NCI-H345 (cell line): Measurements from ENCODE around the gene SOX13.

Experiments used
- DNase-seq: peaks from one replicate; lab custom pipeline; 2025; lab: John Stamatoyannopoulos, UW

The SOX13 gene

GRCh38 chr1:204152310-204153044 lies 79.6 kb downstream of the SOX13 start:
- DNase-seq: no peak

GRCh38 chr1:204153667-204154066 lies 80.8 kb downstream of the SOX13 start:
- no peak for DNase-seq

- peak; percentile 50 for DNase-seq
Observed at GRCh38 chr1:204154568-204155255, 81.8 kb downstream of the SOX13 start.

GRCh38 chr1:204155881-204156280 lies 83.0 kb downstream of the SOX13 start:
- no peak for DNase-seq

- no peak for DNase-seq
Observed at GRCh38 chr1:204157962-204158361, 85.0 kb downstream of the SOX13 start.

- no peak for DNase-seq
Observed at GRCh38 chr1:204161609-204162493, 88.9 kb downstream of the SOX13 start.

- peak; percentile 79 for DNase-seq
Observed at GRCh38 chr1:204162494-204163074, 89.7 kb downstream of the SOX13 start.

GRCh38 chr1:204166219-204166618 lies 93.3 kb downstream of the SOX13 start, which contains the start of gene REN:
Gene REN, minus strand, starts transcription at chr1:204166337. Its CDS starts 44 bp downstream, at chr1:204166293.
- no peak for DNase-seq

GRCh38 chr1:204167730-204168129 lies 94.8 kb downstream of the SOX13 start:
- no peak for DNase-seq

- DNase-seq: no peak
Observed at GRCh38 chr1:204169858-204170257, 96.9 kb downstream of the SOX13 start.

- no peak for DNase-seq
Observed at GRCh38 chr1:204170494-204171155, 97.7 kb downstream of the SOX13 start.

GRCh38 chr1:204171751-204172178 lies 98.8 kb downstream of the SOX13 start:
- DNase-seq: no peak

- no peak for DNase-seq
Observed at GRCh38 chr1:204172404-204173029, 99.6 kb downstream of the SOX13 start.

GRCh38 chr1:204174958-204175357 lies 102.0 kb downstream of the SOX13 start:
- no peak for DNase-seq

- DNase-seq: no peak
Observed at GRCh38 chr1:204176049-204176448, 103.1 kb downstream of the SOX13 start.

GRCh38 chr1:204177133-204177532 lies 104.2 kb downstream of the SOX13 start:
- DNase-seq: no peak
